ENCODE measurements around the gene TXNRD2.
"Not testable (repeated sequence)": the region's sequence is repeated elsewhere in the genome, so short reads cannot be mapped to it uniquely, and the experiment has no call there.

Gene TXNRD2

GRCh38 chr22:19919701-19920363, 21.8 kb downstream of the TXNRD2 start:
- DNase-seq, result no peak

- no peak for DNase-seq
Measured at GRCh38 chr22:19918332-19919106, 23.1 kb downstream of the TXNRD2 start.

- no peak for DNase-seq
Measured at GRCh38 chr22:19917389-19918138, 24.1 kb downstream of the TXNRD2 start.

GRCh38 chr22:19916941-19917340, 24.7 kb downstream of the TXNRD2 start:
- DNase-seq, result no peak

GRCh38 chr22:19916006-19916405, 25.6 kb downstream of the TXNRD2 start:
- DNase-seq, result no peak

- no peak for DNase-seq
Measured at GRCh38 chr22:19915287-19915954, 26.2 kb downstream of the TXNRD2 start.

GRCh38 chr22:19914201-19914943, 27.2 kb downstream of the TXNRD2 start:
- no peak for DNase-seq

- DNase-seq, result no peak
Measured at GRCh38 chr22:19913337-19913936, 28.2 kb downstream of the TXNRD2 start.

GRCh38 chr22:19912271-19912999, 29.2 kb downstream of the TXNRD2 start:
- DNase-seq, result peak in 1 of 2 experiments; percentile 16

- DNase-seq, result no peak
Measured at GRCh38 chr22:19911540-19912270, 29.9 kb downstream of the TXNRD2 start.

- no peak for DNase-seq
Measured at GRCh38 chr22:19910180-19910744, 31.4 kb downstream of the TXNRD2 start.

GRCh38 chr22:19909350-19910179, 32.1 kb downstream of the TXNRD2 start:
- DNase-seq, result peak; percentile 80 to 91

- DNase-seq, result not testable (repeated sequence)
Measured at GRCh38 chr22:19907902-19908301, 33.7 kb downstream of the TXNRD2 start.

GRCh38 chr22:19906864-19907263, 34.8 kb downstream of the TXNRD2 start:
- not testable (repeated sequence) for DNase-seq

- DNase-seq, result no peak
Measured at GRCh38 chr22:19905347-19906276, 36.0 kb downstream of the TXNRD2 start.

- DNase-seq, result no peak
Measured at GRCh38 chr22:19904935-19905334, 36.7 kb downstream of the TXNRD2 start.

GRCh38 chr22:19904174-19904856, 37.3 kb downstream of the TXNRD2 start:
- DNase-seq, result no peak

Measured in Kasumi-1 (cell line).